GM12878 (cell line): ENCODE data around the gene RRAD. TPM values are rescaled to one million over a fixed set of nuclear protein-coding genes. Genes with fewer than 3 reads are reported as not detected.

Experiments
- ATAC-seq: fragments of 200-7000 bp; cut with Tn5 transposase; 3 replicates; pipeline ENCODE4 v1.9.1; 2020; ENCODE audit warnings: mild to moderate bottlenecking, moderate library complexity
- BruUV-seq: library from RNA; stranded (reverse); fragments of 400-500 nt; replicated peaks from 2 replicates; lab custom pipeline; 2021; lab: Mats Ljungman, UMichigan
- CTCF ChIA-PET: fragments of 300-600 bp; sonication (Branson Sonifier 250); formaldehyde crosslinking; extraction: SDS; loops from one replicate; lab custom pipeline; 2021; ENCODE audit warnings: inconsistent platforms; lab: Yijun Ruan, JAX
- POLR2A ChIA-PET: fragments of 350-600 bp; formaldehyde crosslinking; extraction: SDS; loops from one replicate; lab custom pipeline; 2021; ENCODE audit warnings: inconsistent platforms; lab: Charles Lee
- RAD21 ChIA-PET: fragments of 300-600 bp; sonication (Branson Sonifier 250); formaldehyde crosslinking; loops from one replicate; lab custom pipeline; 2023; ENCODE audit warnings: antibody characterized with exemption; ENCODE audit not compliant: unreplicated experiment; lab: Charles Lee
- SMC1A ChIA-PET: fragments of 300-600 bp; sonication (Branson Sonifier 250); formaldehyde crosslinking; loops from one replicate; lab custom pipeline; 2023; ENCODE audit not compliant: unreplicated experiment, uncharacterized antibody; lab: Charles Lee
- DNase-seq: peaks from one replicate; pipeline ENCODE4 v3.0.0-alpha.2; 2011; ENCODE audit warnings: low read depth, low spot score
- FAIRE-seq: peaks from 3 replicates; lab custom pipeline; 2011; peaks lifted over from hg19 to GRCh38; lab: Jason Lieb, UNC
- H2AFZ ChIP-seq: 2 replicates; pipeline ENCODE4 v1.6.0; 2011; ENCODE audit warnings: low read depth, low read length, control low read depth; ENCODE audit not compliant: control insufficient read depth
- H3K27ac ChIP-seq: 2 replicates; pipeline ENCODE4 v1.5.1; 2011; ENCODE audit warnings: control low read depth; ENCODE audit not compliant: control insufficient read depth, insufficient read depth
- H3K27me3 ChIP-seq, 2 experiments: replicated peaks in 1 of 2; 2 replicates each; pipeline versions ENCODE4 v1.6.0 to v1.6.1; 2011; ENCODE audit warnings: low read length in 1 of 2; ENCODE audit not compliant: control insufficient read depth in 2 of 2, insufficient read depth in 2 of 2
- H3K36me3 ChIP-seq, 2 experiments: 2 replicates each; pipeline ENCODE4 v1.5.1; 2011; ENCODE audit warnings: low read length in 1 of 2; ENCODE audit not compliant: control insufficient read depth in 2 of 2, insufficient read depth in 2 of 2
- H3K4me1 ChIP-seq: 2 replicates; pipeline ENCODE4 v1.6.1; 2011; ENCODE audit warnings: mild to moderate bottlenecking, low read length, moderate library complexity, mixed read lengths; ENCODE audit not compliant: control insufficient read depth, insufficient read depth
- H3K4me2 ChIP-seq: 2 replicates; pipeline ENCODE4 v1.6.0; 2011; ENCODE audit warnings: control low read depth; ENCODE audit not compliant: control insufficient read depth, insufficient read depth
- H3K4me3 ChIP-seq: fragments of 200-600 bp; sonication (generic); 2 replicates; pipeline ENCODE4 v1.5.1; 2016
- H3K79me2 ChIP-seq: 2 replicates; pipeline ENCODE4 v1.6.0; 2011; ENCODE audit warnings: low read length; ENCODE audit not compliant: control insufficient read depth, insufficient read depth
- H3K9ac ChIP-seq: 2 replicates; pipeline ENCODE4 v1.8.0; 2011; ENCODE audit warnings: low read length, control low read depth, mixed read lengths; ENCODE audit not compliant: control insufficient read depth, insufficient read depth
- H3K9me3 ChIP-seq: replicated peaks from 3 replicates; pipeline ENCODE4 v1.5.1; 2011; ENCODE audit warnings: mild to moderate bottlenecking, low read length; ENCODE audit not compliant: control insufficient read depth, insufficient read depth
- H4K20me1 ChIP-seq: 2 replicates; pipeline ENCODE4 v1.6.0; 2011; ENCODE audit not compliant: control insufficient read depth, insufficient read depth
- BCL11A ChIP-seq: IDR thresholded peaks from 2 replicates; pipeline ENCODE4 v1.6.1; 2011; ENCODE audit warnings: low read depth, low read length
- PAX5 ChIP-seq: IDR thresholded peaks from 2 replicates; pipeline ENCODE4 v1.6.1; 2011; ENCODE audit warnings: low read depth, low read length, borderline replicate concordance
- RAD51 ChIP-seq: fragments of 450-650 bp; IDR thresholded peaks from 2 replicates; pipeline ENCODE4 v1.6.1; 2016; ENCODE audit warnings: moderate library complexity, mild to moderate bottlenecking, inconsistent platforms
- RB1 ChIP-seq: fragments of 450-650 bp; formaldehyde crosslinking; IDR thresholded peaks from 2 replicates; pipeline ENCODE4 v1.6.1; 2017; ENCODE audit warnings: mild to moderate bottlenecking, borderline replicate concordance
- ZNF217 ChIP-seq: fragments of 450-650 bp; IDR thresholded peaks from 2 replicates; pipeline ENCODE4 v1.6.1; 2017; ENCODE audit warnings: antibody characterized with exemption, mild to moderate bottlenecking
- WGBS: methylation state at CpG from one replicate; pipeline ENCODE4 v1.1.6; 2016; ENCODE audit warnings: low lambda C conversion rate; ENCODE audit not compliant: insufficient replicate concordance, insufficient coverage; ENCODE audit errors: missing lambda C conversion rate; 5-methylcytosine and 5-hydroxymethylcytosine counted together
- in situ Hi-C: fragments of 300-500 bp; cut with MboI; formaldehyde crosslinking; loops from 9 replicates; pipeline ENCODE4 v1.14.3; 2018; ENCODE audit warnings: mixed read lengths
- intact Hi-C: fragments of 100-400 bp; cut with micrococcal nuclease; formaldehyde crosslinking; loops from one replicate; pipeline ENCODE4 v1.14.2; 2022; ENCODE audit not compliant: unreplicated experiment
- polyA plus RNA-seq, 11 experiments: library from polyadenylated mRNA; depleted of rRNA in 4 of 11; unstranded in 6 of 11; stranded (reverse) in 5 of 11; fragments of >200 nt; fragmentation: Nextera tagmentation in 4 of 11; fragmentation: Illumina TruSeq in 1 of 11; extraction: Ambion mirVana in 4 of 11; extraction: Trizol in 1 of 11; gene quantifications; 1 replicate in 1 of 11; 2 replicates in 10 of 11; pipeline versions ENCODE4 v1.2.1 to v1.2.3, GENCODE V29; 2011 to 2016; ENCODE audit warnings: inconsistent platforms in 2 of 11, missing spikeins in 2 of 11, low read depth in 1 of 11
- total RNA-seq, 4 experiments: library from RNA; depleted of rRNA in 3 of 4; stranded (reverse); fragments of >200 nt in 3 of 4; fragmentation: Illumina TruSeq in 1 of 4; extraction: Trizol in 1 of 4; gene quantifications; 2 replicates each; pipeline versions ENCODE4 v1.2.1 to v1.2.3, GENCODE V29; 2013 to 2021

RRAD gene
- total and polyA plus RNA-seq, 10 of the 15 experiments (the other 5 are each of a cell fraction or from before 2014, with no cell fraction given) = 0.11 to 8.5 (median 2.8) TPM

- TF ChIP-seq RAD51 = no peak
These were observed 11.1 kb upstream of the RRAD start (continued) for GRCh38 chr16:66936462-66936861.

- ChIA-PET CTCF (no interaction called here), POLR2A (interaction anchor here (0.5 to 1.0 kb wide), 2 partner anchors 9 to 203 kb away, joined by 3 to 5 read pairs; no protein-coding TSS in a partner anchor), RAD21 (no interaction called here), SMC1A (no interaction called here)
- Histone ChIP-seq H2AFZ (peak within 1 kb of the TSS; percentile 87), H3K27ac (peak within 1 kb of the TSS; percentile 94), H3K27me3 (no peaks in the 10 kb centered on the region), H4K20me1 (no peaks in the 10 kb centered on the region), H3K9me3 (no peaks in the 10 kb centered on the region), H3K4me2 (peak within 1 kb of the TSS; percentile 73), H3K9ac (peak within 1 kb of the TSS; percentile 94), H3K36me3 (peaks cover 0 to 3% of the 10 kb centered on the region in 2 experiments; a peak in 1 of 4 replicates), H3K4me1 (peaks cover 7% of the 10 kb centered on the region), H3K4me3 (peak within 1 kb of the TSS; percentile 78), H3K79me2 (peaks cover 33% of the 10 kb centered on the region)
- ATAC-seq (no peak), FAIRE-seq (no peak), DNase-seq (no peak)
- no TSS peak for BruUV-seq
- in situ Hi-C loops (loop anchor here (10.0 kb wide), 1 partner anchor 59 kb away; no protein-coding TSS in a partner anchor), intact Hi-C loops (no loop called here)
- TF ChIP-seq PAX5 (peak; percentile 19; the same call in 1 of the 2 replicates), RB1 (no peak), ZNF217 (no peak), BCL11A (no peak)
- 53% methylated on average over 44 of the region's 44 CpGs for WGBS
These were observed 10.1 kb upstream of the RRAD start, which contains the start of gene CES2 for GRCh38 chr16:66935314-66936011. TSS of gene CES2 (plus strand) at chr16:66935516. CDS start at chr16:66935636, 120 bp downstream.
